WERI-Rb-1 (cell line): Measurements from ENCODE around the gene C13orf46.

Experiments used
- DNase-seq: peaks from one replicate; pipeline ENCODE4 v3.0.0-alpha.2; 2020
- H3K27ac ChIP-seq: fragments of 250-450 bp; sonication (Bioruptor Pico); 2 replicates; pipeline ENCODE4 v1.5.1; 2020; ENCODE audit warnings: mild to moderate bottlenecking, moderate library complexity
- H3K27me3 ChIP-seq: fragments of 250-450 bp; sonication (Bioruptor Pico); 2 replicates; pipeline ENCODE4 v1.5.1; 2021; ENCODE audit warnings: mild to moderate bottlenecking, low read depth, moderate library complexity; ENCODE audit not compliant: insufficient read depth, severe bottlenecking
- H3K36me3 ChIP-seq: fragments of 250-450 bp; sonication (Bioruptor Pico); 2 replicates; pipeline ENCODE4 v1.5.1; 2020; ENCODE audit warnings: mild to moderate bottlenecking, moderate library complexity
- H3K4me3 ChIP-seq: 2 replicates; pipeline ENCODE4 v1.5.1; 2011; ENCODE audit warnings: low read depth, mild to moderate bottlenecking, control low read depth, low read length
- H3K9me3 ChIP-seq: fragments of 250-450 bp; sonication (Bioruptor Pico); 2 replicates; pipeline ENCODE4 v1.5.1; 2021; ENCODE audit warnings: mild to moderate bottlenecking, moderate library complexity; ENCODE audit not compliant: severe bottlenecking
- TF ChIP-seq, protein P1 (sequence below): IDR thresholded peaks from 2 replicates; pipeline ENCODE4 v1.5.1; 2011; ENCODE audit warnings: low read depth, mild to moderate bottlenecking, control low read depth, inconsistent platforms, low read length

The C13orf46 gene

DNA sequence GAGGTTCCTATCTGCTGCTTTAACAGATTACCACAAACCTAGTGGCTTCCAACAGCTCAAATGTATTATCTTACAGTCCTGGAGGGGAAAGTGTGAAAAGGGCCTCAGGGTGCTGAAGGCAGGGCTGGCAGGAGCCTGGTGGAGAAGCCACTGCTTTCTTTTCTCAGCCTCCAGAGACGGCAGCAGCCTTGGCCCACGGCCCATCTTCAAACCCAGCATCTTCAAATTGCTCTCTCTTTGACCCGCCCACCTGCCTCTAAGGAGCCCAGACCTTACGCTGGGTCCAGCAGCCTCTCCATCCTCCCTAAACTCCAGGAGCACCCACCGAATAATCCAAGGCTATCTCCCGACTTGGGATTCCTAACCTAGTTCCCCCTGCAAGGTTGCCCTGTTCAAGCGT is 35.6 kb downstream of the C13orf46 start:
- no peaks in the 10 kb centered on the region for H3K36me3 ChIP-seq
- TF ChIP-seq, protein P1, sequence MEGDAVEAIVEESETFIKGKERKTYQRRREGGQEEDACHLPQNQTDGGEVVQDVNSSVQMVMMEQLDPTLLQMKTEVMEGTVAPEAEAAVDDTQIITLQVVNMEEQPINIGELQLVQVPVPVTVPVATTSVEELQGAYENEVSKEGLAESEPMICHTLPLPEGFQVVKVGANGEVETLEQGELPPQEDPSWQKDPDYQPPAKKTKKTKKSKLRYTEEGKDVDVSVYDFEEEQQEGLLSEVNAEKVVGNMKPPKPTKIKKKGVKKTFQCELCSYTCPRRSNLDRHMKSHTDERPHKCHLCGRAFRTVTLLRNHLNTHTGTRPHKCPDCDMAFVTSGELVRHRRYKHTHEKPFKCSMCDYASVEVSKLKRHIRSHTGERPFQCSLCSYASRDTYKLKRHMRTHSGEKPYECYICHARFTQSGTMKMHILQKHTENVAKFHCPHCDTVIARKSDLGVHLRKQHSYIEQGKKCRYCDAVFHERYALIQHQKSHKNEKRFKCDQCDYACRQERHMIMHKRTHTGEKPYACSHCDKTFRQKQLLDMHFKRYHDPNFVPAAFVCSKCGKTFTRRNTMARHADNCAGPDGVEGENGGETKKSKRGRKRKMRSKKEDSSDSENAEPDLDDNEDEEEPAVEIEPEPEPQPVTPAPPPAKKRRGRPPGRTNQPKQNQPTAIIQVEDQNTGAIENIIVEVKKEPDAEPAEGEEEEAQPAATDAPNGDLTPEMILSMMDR, result no peak
- no peaks in the 10 kb centered on the region for H3K27me3 ChIP-seq
- peaks cover 4% of the 10 kb centered on the region for H3K9me3 ChIP-seq
- H3K4me3 ChIP-seq, result no peak overlapping the region
- DNase-seq, result no peak
- no peak overlapping the region for H3K27ac ChIP-seq

DNA sequence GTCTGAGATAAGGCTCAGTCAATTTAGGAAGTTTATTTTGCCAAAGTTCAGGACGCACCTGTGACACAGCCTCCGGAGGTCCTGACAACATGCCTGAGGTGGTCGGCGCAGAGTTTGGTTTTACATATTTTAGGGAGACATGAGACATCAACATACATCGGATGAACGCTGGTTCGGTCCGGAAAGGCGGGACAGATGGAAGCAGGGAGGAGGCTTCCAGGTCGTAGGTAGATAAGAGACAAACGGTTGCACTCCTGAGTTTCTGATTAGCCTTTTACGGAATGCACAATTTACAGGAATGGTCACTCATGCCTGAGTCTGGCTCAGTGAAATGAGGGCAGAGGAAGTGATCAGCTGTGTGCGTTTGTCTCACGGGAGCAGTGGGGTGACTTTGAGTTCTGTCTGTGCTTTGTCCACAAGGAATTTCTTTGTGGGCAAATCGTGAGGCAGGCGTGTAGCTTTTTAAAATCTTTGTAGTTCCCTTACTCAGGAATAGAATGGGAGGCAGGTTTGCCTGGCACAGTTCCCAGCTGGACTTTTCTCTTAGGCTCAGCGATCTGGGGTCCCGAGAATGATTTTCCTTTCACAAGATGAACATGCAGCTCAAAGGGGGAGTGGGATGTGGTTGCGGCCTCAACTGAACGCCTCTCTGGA is 36.2 kb downstream of the C13orf46 start:
- Histone ChIP-seq H3K27me3 (no peaks in the 10 kb centered on the region), H3K27ac (no peak overlapping the region), H3K4me3 (no peak overlapping the region), H3K36me3 (no peaks in the 10 kb centered on the region), H3K9me3 (peaks cover 4% of the 10 kb centered on the region)
- TF ChIP-seq, protein P1, result no peak
- DNase-seq, result no peak

DNA sequence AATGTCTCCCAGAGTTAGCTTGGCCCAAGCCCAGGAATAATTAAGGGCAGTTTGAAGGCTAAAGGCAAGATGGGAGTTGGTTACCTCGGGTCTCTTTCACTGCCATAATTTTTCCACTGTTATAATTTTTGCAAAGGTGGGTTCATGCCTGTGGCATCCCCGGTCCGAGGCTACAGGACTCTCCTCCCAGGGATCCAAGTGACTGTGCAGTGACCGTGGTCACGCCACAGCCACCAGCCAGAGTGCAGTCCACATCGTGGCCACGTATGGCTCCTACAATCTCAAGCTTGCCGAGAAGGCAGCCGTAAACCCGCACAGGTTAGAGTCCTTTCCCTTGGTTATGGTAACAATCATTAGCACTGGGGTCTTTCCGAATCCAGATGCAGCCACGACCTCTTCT is 36.8 kb downstream of the C13orf46 start:
- TF ChIP-seq, protein P1, result no peak
- no peak overlapping the region for H3K27ac ChIP-seq
- peaks cover 4% of the 10 kb centered on the region for H3K9me3 ChIP-seq
- DNase-seq, result no peak
- no peaks in the 10 kb centered on the region for H3K27me3 ChIP-seq
- H3K36me3 ChIP-seq, result no peaks in the 10 kb centered on the region
- no peak overlapping the region for H3K4me3 ChIP-seq

DNA sequence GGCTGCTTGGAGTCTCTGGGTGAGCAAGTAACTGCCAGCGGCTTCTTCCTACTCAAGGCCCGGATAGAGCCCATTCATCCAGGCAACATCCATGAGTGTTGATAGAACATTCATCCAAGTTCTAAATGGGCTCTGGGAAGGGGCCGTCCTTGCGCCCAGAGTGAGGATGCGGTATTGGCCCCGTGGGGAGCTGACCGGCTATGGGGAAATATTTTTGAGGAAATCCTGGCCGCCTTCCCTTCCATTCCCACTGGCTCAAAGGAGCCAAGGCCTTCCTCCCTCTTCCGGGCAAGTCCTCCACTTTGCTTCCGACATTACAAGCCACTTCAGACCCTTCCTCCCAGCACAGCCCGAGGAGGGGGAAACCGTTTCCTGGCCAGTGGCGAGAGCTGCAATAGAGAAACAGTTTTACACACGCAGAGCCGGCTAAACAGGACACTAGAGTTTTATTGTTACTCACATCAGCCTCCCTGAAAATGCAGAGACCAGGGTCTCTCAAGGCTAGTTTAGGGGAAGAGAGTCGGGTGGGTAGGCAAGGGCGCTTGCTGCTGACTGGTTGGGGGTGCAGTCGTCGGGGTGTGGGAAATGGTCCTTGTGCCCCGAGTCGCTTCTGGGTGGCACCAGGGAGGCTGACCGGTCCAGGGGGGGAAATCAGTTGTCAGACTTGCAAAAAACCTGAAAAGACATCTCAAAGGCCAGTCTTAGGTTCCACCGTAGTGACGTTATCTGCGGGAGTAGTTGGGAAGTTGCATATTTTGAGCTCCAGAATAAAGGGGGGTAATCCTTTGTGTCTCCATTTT is 37.5 kb downstream of the C13orf46 start:
- no peak overlapping the region for H3K4me3 ChIP-seq
- no peaks in the 10 kb centered on the region for H3K27me3 ChIP-seq
- TF ChIP-seq, protein P1, result no peak
- no peaks in the 10 kb centered on the region for H3K36me3 ChIP-seq
- DNase-seq, result no peak
- H3K27ac ChIP-seq, result no peak overlapping the region
- no peaks in the 10 kb centered on the region for H3K9me3 ChIP-seq

DNA sequence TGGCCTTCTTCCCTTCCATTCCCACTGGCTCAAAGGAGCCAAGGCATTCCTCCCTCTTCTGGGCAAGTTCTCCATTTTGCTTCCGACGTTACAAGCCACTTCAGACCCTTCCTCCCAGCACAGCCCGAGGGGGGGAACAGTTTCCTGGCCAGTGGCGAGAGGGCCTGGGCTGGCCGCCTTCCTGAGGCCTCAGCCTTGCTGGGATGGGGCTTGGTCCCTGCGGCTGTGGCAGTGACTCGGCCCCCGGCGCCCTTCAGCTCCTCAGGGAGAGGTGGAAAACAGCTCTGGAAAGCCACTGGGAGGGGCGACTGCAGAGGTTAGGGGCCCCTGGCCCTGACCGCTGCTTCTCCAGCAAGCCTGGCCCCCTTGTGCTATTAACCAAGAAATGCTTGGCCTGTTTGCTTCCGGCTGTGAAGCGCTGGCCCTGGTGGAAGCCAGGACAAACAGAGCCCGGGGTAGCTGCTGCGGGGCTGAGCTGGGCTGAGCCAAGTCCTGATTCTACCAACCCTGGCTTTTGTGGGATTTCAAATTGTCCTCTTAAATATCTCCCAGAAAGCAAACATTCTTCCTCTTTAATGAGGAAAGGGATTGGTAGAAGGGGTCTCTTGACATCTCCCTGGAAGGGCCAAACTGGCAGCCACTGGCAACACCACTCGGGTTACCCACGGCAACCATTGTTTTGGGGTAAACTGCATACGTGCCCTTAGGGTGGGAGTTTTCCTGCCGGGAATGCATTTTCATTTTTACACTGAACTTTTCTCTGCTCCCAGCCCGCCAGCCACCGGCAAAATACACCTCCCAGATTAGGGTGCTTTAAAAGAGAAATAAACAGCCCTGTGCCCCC is 38.7 kb downstream of the C13orf46 start:
- no peak for DNase-seq
- H3K27ac ChIP-seq, result no peak overlapping the region
- no peaks in the 10 kb centered on the region for H3K9me3 ChIP-seq
- no peak overlapping the region for H3K4me3 ChIP-seq
- TF ChIP-seq, protein P1, result no peak
- H3K27me3 ChIP-seq, result no peaks in the 10 kb centered on the region
- H3K36me3 ChIP-seq, result no peaks in the 10 kb centered on the region
